ENCODE results near the gene STAB1.
A peak's percentile ranks its signal among the peaks of the same experiment; 100 is the strongest.

Gene STAB1

GRCh38 chr3:52509753-52510328 lies 14.7 kb downstream of the STAB1 start:
- Histone ChIP-seq H3K9me3 (ENCODE audit: control insufficient read depth, insufficient read depth, low read length) (no peaks in the 10 kb centered on the region), H3K4me3 (ENCODE audit: low read length) (no peak overlapping the region), H3K27me3 (ENCODE audit: control insufficient read depth, low read length) (no peaks in the 10 kb centered on the region), H3K4me2 (ENCODE audit: low read length) (no peak overlapping the region), H3K4me1 (ENCODE audit: control insufficient read depth, low read length) (no peaks in the 10 kb centered on the region), H3K27ac (ENCODE audit: low read depth, low read length) (no peak overlapping the region), H3K36me3 (ENCODE audit: control insufficient read depth, low read length) (no peaks in the 10 kb centered on the region), H4K20me1 (ENCODE audit: control insufficient read depth, insufficient read depth, low read depth, low read length) (no peaks in the 10 kb centered on the region), H3F3A (ENCODE audit: control insufficient read depth, insufficient read depth) (no peaks in the 10 kb centered on the region), H3K9me2 (replicated peaks; ENCODE audit: control insufficient read depth, low read length) (no peaks in the 10 kb centered on the region), H3K79me2 (ENCODE audit: control insufficient read depth, low read length) (no peaks in the 10 kb centered on the region)
- no peak for TF ChIP-seq EZH2phosphoT487 (IDR thresholded peaks at IDR 0.05; ENCODE audit: borderline replicate concordance, low read length)
- TF ChIP-seq, protein P1, sequence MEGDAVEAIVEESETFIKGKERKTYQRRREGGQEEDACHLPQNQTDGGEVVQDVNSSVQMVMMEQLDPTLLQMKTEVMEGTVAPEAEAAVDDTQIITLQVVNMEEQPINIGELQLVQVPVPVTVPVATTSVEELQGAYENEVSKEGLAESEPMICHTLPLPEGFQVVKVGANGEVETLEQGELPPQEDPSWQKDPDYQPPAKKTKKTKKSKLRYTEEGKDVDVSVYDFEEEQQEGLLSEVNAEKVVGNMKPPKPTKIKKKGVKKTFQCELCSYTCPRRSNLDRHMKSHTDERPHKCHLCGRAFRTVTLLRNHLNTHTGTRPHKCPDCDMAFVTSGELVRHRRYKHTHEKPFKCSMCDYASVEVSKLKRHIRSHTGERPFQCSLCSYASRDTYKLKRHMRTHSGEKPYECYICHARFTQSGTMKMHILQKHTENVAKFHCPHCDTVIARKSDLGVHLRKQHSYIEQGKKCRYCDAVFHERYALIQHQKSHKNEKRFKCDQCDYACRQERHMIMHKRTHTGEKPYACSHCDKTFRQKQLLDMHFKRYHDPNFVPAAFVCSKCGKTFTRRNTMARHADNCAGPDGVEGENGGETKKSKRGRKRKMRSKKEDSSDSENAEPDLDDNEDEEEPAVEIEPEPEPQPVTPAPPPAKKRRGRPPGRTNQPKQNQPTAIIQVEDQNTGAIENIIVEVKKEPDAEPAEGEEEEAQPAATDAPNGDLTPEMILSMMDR (IDR thresholded peaks at IDR 0.05; ENCODE audit: low read depth, low read length, poor library complexity, severe bottlenecking): peak; percentile 51

GRCh38 chr3:52511509-52511908 lies 16.4 kb downstream of the STAB1 start:
- TF ChIP-seq, protein P1 (IDR thresholded peaks at IDR 0.05; ENCODE audit: low read depth, low read length, poor library complexity, severe bottlenecking): no peak
- no peak for TF ChIP-seq EZH2phosphoT487 (IDR thresholded peaks at IDR 0.05; ENCODE audit: borderline replicate concordance, low read length)
- H3K9me2 ChIP-seq (replicated peaks; ENCODE audit: control insufficient read depth, low read length): no peaks in the 10 kb centered on the region
- H3K4me2 ChIP-seq (ENCODE audit: low read length): no peak overlapping the region
- H3K79me2 ChIP-seq (ENCODE audit: control insufficient read depth, low read length): no peaks in the 10 kb centered on the region
- no peaks in the 10 kb centered on the region for H3K9me3 ChIP-seq (ENCODE audit: control insufficient read depth, insufficient read depth, low read length)
- no peaks in the 10 kb centered on the region for H4K20me1 ChIP-seq (ENCODE audit: control insufficient read depth, insufficient read depth, low read depth, low read length)
- no peaks in the 10 kb centered on the region for H3K27me3 ChIP-seq (ENCODE audit: control insufficient read depth, low read length)
- H3K4me1 ChIP-seq (ENCODE audit: control insufficient read depth, low read length): no peaks in the 10 kb centered on the region
- H3K36me3 ChIP-seq (ENCODE audit: control insufficient read depth, low read length): no peaks in the 10 kb centered on the region
- H3K27ac ChIP-seq (ENCODE audit: low read depth, low read length): no peak overlapping the region
- H3F3A ChIP-seq (ENCODE audit: control insufficient read depth, insufficient read depth): no peaks in the 10 kb centered on the region
- H3K4me3 ChIP-seq (ENCODE audit: low read length): no peak overlapping the region

DNA sequence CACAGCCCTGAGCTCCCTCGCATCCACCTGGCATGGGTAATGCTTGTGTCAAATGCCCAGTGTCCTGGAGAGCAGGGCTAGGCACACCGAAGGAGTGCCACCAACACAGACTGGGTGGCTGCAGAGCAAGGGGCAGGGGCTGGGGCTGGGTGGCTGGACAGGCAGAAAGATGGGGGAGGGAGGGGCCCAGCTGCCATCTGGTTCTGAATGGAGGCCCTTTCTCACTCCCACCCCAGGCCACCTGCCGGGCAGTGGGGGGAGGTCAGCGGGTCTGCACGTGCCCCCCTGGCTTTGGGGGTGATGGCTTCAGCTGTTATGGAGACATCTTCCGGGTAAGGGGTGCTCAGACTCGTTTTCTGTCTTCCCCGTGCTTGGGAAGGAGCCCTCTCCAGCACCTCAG lies 17.0 kb downstream of the STAB1 start:
- no peaks in the 10 kb centered on the region for H3K4me1 ChIP-seq (ENCODE audit: control insufficient read depth, low read length)
- H3K27me3 ChIP-seq (ENCODE audit: control insufficient read depth, low read length): no peaks in the 10 kb centered on the region
- H3K4me2 ChIP-seq (ENCODE audit: low read length): no peak overlapping the region
- no peaks in the 10 kb centered on the region for H3K36me3 ChIP-seq (ENCODE audit: control insufficient read depth, low read length)
- H4K20me1 ChIP-seq (ENCODE audit: control insufficient read depth, insufficient read depth, low read depth, low read length): no peaks in the 10 kb centered on the region
- H3K79me2 ChIP-seq (ENCODE audit: control insufficient read depth, low read length): no peaks in the 10 kb centered on the region
- H3K9me2 ChIP-seq (replicated peaks; ENCODE audit: control insufficient read depth, low read length): no peaks in the 10 kb centered on the region
- H3K9me3 ChIP-seq (ENCODE audit: control insufficient read depth, insufficient read depth, low read length): no peaks in the 10 kb centered on the region
- TF ChIP-seq, protein P1 (IDR thresholded peaks at IDR 0.05; ENCODE audit: low read depth, low read length, poor library complexity, severe bottlenecking): no peak
- no peak for TF ChIP-seq EZH2phosphoT487 (IDR thresholded peaks at IDR 0.05; ENCODE audit: borderline replicate concordance, low read length)
- no peaks in the 10 kb centered on the region for H3F3A ChIP-seq (ENCODE audit: control insufficient read depth, insufficient read depth)
- no peak overlapping the region for H3K4me3 ChIP-seq (ENCODE audit: low read length)
- H3K27ac ChIP-seq (ENCODE audit: low read depth, low read length): no peak overlapping the region
